HG03095 (cell line): Measurements from ENCODE around the gene NR5A1.

Experiments
- ATAC-seq: cut with Tn5 transposase; IDR thresholded peaks from one replicate; pipeline ENCODE4 v1.9.1; 2021; ENCODE audit warnings: moderate library complexity; ENCODE audit not compliant: unreplicated experiment

Gene NR5A1

GRCh38 chr9:124500028-124500795 lies 7.0 kb downstream of the NR5A1 start:
- ATAC-seq = no peak

DNA sequence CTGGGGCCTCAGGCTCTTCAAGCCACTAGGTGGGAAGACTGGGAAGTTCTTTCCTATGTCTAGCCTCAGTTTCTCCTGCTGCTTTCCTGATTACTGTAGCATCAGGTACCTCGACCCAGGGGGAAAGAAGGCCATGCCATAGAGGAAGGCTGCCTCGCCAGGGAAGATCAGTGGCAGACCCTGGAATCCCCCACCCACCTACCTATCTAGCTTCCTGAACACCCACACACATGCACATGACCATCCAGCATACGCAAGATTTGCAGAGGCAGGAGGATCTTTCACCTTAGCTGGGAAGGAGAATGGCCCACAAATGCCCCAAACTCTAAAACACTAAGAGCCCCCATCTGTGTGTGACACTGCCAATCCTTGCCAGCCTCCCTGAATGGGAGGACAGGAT lies 8.0 kb downstream of the NR5A1 start:
- ATAC-seq = no peak

GRCh38 chr9:124498499-124499146 lies 8.6 kb downstream of the NR5A1 start:
- ATAC-seq = no peak

GRCh38 chr9:124498040-124498439 lies 9.2 kb downstream of the NR5A1 start:
- ATAC-seq = no peak

DNA sequence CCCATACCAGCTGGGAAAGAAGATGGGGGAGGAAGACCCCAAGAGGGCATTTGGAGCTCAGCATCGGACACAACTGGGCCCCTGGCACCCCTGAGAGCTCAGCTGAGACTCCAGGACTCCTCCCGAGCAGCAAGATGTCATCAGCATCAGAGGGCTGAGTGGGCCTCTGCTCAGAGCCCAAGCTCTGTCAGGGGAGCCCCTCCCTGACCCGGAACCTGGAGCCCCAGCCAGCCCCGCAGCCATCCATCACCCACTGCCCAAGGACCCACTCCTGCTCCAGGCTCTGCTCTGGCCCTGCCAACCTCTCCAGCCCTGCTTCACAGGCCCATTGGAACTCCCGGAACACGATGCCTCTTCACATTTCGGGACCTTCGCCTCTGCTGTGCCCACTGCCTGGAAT lies 9.8 kb downstream of the NR5A1 start:
- ATAC-seq = no peak

GRCh38 chr9:124496463-124496862 lies 10.7 kb downstream of the NR5A1 start:
- ATAC-seq = no peak

- no peak for ATAC-seq
Observed at GRCh38 chr9:124496075-124496449, 11.1 kb downstream of the NR5A1 start.

- ATAC-seq = no peak
Observed at GRCh38 chr9:124495126-124496074, 11.8 kb downstream of the NR5A1 start.

- no peak for ATAC-seq
Observed at GRCh38 chr9:124493794-124494479, 13.3 kb downstream of the NR5A1 start.

GRCh38 chr9:124493218-124493617 lies 14.0 kb downstream of the NR5A1 start:
- no peak for ATAC-seq

- ATAC-seq = no peak
Observed at GRCh38 chr9:124492818-124493217, 14.4 kb downstream of the NR5A1 start.

DNA sequence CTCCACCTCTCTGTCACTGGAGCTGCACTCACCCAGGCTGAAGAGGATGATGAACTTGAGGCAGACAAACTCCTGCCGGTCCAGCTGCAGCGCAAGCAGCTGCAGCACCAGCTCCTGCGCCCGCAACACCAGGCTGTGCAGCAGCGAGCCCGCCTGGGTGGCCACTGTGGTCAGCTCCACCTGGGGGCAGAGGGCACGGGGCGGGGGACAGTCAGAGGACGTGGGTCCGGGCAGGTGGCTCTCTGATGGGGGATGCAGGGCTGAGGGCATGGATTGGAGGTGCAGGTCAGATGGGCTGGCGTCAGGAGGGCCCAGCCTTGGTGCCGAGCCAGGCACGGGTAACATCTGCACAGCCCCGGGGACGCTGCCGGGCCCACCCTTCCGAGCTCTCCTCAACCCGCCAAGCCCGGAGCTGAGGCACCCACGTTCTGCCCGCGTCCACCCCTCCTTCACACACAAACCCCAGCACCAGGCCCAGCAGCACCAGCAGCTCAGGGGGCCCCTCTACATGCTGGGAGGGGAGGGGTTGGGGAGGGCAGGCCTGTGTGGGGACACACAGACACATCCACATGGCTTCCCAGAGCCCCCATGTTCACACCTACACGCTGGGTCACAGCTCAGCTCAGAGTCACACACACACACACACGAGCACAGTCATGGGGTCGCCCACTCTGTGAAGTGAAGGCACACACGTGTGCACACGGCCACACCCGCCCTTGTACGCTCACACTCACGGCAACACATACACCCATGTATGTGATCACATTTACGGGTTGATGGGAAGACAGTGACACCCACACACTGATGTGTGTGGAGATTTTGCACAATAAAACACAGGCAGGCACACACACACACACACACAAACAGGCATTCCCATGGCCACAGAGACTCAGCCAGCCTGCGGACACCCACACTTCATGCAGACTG lies 15.9 kb downstream of the NR5A1 start:
- no peak for ATAC-seq

DNA sequence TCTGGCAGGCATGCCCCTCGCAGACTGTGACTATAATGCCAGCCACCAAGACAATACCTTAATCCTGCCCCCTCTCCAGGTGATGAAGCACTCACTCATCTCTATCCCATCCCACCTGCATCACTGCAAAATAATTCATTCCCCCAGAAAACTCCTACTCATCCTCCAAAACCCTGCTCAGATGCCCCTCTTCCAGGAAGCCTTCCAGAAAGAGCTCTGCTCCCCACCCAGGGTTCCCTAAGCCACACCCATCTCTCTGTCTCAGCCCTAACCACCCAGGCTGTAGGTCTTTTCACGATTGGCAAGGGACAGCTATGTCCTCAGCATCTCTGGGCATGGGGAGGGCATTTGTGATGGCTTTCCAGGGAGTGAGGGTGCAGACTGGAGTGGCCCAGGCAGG lies 17.2 kb downstream of the NR5A1 start:
- no peak for ATAC-seq

- no peak for ATAC-seq
Observed at GRCh38 chr9:124489222-124489621, 18.0 kb downstream of the NR5A1 start.

DNA sequence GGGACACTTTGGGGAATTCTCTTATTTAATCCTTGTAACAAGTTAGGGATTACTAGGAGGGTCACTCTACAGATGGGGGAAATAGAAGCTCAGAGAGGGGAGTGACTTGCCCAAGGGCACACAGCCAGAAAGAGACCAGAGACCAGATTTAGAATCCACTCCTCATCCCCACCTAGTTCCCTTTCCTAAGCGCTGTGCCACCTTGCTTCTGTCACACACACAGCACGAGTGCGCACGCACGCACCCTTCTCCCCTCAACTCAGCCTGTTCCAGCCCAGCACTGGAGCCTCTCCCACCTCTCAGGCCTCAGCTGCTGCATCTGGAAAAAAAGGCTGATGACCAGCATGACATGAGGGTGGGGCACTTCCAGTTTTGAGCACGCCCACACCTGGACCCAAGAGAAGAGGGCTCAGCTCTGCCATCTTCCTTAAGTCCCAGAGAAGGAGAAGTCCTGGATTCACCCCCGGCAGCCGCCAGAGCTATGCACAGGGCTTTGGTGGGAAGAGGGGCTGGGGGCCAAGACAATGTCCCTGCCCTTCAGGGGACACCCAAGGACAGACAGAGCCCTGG lies 18.5 kb downstream of the NR5A1 start:
- no peak for ATAC-seq

DNA sequence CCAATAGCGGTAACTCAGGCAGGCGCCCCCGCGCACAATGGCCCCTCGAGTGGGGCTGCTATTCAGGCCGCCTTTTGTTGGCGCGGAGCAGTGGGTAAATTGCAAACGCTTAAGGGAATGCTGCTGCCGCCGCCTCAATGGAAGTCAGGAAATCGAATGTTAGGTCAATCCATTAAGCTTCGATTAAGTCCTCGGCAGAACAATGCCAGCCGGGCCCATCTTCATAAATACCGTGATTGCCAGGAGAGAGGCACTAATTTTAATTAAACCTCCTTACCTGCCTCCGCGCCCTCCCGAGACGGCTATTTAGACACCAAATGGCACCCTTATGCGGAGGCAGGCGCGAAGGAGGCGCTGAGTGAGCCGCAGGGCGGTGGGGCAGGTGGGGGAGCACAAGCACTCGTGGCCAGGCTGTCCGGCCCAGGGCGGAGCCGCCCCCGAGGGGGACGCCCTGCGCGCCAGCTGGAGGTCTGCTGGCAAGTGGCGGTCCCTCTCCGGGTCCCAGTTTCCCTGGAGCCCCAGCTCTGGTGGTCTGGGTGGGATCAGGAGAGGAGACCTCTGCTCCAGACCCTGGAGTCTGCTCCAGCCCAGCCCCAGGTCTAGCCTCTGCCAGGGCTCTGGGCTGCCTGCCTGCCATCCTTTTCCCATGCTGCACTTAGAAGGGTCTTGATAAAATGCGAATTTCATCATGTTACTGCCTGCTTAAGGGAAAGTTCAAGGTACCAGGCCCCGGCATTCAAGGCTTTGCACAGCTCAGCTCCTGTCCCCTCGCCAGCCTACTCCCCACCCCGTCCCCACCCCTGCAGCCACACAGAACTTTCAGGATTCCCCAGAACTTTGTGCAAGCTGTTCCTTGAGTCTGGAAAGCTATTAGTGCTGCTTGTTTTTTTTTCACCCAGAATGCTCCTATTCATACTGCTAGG lies 19.7 kb downstream of the NR5A1 start:
- no peak for ATAC-seq

DNA sequence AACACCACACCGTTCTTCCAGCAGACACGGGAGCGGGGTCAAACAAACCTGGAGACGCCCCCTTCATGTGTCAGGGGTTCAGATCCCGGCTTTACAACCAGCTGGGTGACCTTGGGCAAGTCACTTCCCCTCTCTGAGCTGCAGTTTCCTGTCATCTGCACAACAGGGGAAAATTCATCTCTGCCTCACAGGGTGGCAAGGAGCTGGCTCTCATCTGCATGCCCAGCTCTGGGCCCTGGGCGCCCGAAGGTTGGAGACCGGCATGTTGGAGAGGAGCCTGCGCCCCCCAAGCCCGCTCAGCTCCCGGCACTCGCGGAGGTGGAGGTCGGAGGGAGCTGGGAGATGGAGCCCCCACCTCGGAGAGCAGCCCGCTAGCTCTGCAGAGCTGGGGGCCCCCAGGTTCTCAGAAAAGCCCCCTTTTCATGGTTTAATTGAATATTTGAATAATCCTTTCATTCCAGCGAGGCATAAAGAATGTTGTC lies 20.4 kb downstream of the NR5A1 start:
- no peak for ATAC-seq

- no peak for ATAC-seq
Observed at GRCh38 chr9:124485936-124486335, 21.3 kb downstream of the NR5A1 start.
